ENCODE results near the gene ADAMTS12.

DNA sequence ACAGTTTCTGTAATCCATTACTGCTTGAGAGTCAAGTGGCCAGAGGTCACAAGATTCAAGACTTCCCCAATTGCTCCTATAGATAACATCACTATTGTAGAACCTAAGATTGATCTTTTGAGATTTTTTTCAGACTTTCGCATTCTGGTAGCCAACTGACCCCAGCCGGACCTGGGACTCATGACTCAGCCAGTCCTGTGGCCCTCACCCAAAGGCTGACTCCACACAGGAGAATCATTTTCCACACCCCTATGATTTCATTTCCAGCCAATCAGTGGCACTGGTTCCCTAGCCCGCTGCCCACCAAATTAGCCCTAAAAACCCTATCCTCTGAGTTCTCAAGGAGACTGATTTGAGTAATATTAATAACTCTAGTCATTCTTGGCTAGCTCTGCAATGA, 414.8 kb downstream of the ADAMTS12 start:
- TF ChIP-seq, protein P1, sequence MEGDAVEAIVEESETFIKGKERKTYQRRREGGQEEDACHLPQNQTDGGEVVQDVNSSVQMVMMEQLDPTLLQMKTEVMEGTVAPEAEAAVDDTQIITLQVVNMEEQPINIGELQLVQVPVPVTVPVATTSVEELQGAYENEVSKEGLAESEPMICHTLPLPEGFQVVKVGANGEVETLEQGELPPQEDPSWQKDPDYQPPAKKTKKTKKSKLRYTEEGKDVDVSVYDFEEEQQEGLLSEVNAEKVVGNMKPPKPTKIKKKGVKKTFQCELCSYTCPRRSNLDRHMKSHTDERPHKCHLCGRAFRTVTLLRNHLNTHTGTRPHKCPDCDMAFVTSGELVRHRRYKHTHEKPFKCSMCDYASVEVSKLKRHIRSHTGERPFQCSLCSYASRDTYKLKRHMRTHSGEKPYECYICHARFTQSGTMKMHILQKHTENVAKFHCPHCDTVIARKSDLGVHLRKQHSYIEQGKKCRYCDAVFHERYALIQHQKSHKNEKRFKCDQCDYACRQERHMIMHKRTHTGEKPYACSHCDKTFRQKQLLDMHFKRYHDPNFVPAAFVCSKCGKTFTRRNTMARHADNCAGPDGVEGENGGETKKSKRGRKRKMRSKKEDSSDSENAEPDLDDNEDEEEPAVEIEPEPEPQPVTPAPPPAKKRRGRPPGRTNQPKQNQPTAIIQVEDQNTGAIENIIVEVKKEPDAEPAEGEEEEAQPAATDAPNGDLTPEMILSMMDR (IDR thresholded peaks at IDR 0.05; ENCODE audit: low read depth, low read length) = no peak
- TF ChIP-seq EZH2phosphoT487 (IDR thresholded peaks at IDR 0.05; ENCODE audit: low read depth) = no peak
